ENCODE results near the gene KIAA0930.
A peak's percentile ranks its signal among the peaks of the same experiment; 100 is the strongest.
"Not testable (repeated sequence)": the region's sequence is repeated elsewhere in the genome, so short reads cannot be mapped to it uniquely, and the experiment has no call there.

Gene KIAA0930

DNA sequence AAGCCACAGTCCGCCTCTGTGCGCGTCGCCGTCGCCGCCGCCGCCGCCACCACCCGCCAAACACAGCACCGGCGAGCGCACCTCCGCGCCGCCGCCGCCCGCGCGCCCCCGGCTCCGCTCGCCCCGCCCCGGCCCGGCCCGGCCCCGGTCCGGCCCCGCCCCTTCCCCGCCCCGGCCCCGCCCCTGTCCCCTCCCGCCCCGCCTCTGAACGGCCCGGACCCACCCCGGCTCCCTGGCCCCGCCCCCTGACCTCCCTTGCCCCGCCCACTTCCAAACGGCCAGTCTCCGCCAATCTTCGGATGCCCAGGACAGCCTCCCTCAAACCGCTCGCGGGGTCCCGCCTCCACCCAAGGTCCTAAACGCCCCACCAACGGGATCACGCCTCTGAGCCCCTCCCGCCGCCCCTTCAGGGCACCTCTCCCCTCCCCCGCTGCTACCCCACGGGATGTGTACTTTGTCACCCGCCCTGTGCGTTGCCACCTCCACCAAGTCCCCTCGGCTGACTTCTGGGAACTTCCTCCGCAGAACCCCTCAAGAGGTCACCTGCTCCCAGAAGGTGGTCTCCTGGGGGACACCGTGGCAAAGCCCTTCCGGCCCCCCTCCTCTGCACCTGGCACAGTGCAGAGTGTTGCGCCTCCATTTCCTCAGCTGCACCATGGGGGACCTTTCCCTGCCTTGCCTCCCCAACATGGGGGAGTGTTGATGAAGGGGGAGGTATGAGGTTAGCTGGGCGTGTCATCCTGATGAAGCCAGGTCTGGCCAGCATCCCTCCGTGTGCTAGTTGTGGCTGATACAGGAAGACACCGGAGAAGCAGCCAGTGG lies at the start of gene KIAA0930:
TSS of gene KIAA0930 (minus strand) at position 85 of the 822 bp plus-strand sequence. CDS start 191 bp downstream, outside the sequence.
- peak; percentile 84 for DNase-seq

DNA sequence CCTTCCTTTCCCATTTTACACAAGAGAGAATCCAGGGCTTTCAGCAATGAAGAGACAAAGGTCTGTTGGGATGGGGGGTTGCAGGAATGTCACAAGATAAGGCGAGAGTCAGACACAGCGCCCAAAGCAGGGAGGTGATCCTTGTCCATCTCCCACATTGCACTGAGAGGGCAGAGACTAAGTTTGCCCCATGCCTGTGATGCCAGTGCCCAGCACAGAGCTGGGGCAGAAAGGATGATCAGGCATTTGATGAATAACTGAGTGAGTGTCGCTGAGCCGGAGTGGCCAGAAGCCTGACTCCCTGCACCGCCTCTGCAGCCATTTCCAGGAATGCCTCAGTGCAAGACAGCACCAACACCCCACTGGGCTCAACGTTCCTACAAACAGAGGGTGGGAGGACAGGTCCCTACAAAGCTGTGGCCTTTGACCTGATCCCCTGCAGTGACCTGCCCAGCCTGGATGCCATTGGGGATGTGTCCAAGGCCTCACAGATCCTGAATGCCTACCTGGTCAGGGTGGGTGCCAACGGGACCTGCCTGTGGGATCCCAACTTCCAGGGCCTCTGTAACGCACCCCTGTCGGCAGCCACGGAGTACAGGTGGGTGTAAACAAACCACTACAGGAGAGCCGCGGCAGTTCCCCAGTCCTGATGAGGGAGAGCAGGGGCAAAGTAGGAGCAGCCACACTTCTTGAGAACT lies 46.3 kb upstream of the KIAA0930 start:
- DNase-seq: no peak

DNA sequence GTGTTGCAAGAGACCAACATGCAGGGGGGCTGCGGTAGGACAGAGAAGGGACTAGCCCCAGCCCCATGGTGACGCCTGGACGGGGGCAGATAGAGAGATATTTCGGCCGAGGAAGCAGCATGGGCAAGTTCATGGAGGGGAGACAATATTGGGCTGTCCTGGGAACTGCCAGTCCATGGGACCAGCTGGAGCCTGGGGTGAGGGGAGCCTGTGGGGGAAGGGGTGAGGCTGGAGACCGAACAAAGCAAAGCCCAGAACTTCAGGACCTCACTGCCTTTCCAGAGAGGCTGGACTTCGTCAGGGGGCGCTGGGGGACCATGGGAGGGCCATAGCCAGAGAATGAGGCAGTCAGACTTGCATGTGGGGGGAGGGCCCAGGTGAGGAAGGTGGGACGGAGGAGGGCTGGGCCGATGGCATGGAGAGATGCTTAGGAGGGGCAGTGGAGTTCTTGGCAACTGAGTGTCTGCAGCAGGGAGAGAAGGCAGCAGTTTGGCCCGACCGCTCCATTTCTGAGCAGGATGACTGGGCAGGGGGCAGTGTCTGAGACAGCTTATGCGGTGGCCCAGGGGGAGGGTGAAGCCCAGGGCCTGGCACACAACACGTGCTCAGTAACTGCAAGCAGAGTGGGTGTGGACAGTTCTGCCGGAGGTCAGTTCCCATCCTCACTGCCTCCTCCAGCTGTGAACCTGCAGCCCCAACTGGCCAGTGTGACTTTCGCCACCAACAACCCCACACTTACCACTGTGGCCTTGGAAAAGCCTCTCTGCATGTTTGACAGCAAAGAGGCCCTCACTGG lies 44.8 kb upstream of the KIAA0930 start:
- peak; percentile 36 for DNase-seq

DNA sequence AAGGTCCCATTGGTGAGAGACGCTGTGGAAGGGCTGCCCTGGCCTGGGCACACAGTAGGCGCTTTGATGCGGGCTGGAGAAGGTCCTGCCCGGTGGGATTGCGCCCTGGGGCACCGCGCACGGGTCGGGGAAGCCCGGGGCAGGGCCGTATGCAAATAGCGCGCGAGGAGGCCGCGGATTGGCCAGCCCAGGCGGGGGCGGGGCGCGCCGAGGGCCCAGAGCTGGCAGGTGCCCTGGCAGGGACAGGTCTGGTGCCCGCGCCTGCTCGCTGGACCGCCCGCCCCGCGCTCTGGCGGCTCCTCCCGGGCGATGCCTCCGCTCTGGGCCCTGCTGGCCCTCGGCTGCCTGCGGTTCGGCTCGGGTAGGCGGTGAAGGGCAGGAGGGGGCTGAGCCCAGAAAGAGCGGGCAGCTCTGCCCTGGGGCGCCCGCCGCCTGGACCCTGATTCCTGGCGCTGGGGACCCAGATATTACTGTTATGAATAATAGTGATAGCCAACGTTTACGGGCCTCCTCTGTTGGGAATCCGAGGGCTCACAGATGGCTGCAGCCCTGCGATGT lies 44.1 kb upstream of the KIAA0930 start, which contains the start of gene UPK3A:
TSS of gene UPK3A (plus strand) at position 245 of the 558 bp plus-strand sequence. CDS start at position 310, 65 bp downstream.
- peak; percentile 41 for DNase-seq

- no peak for DNase-seq
These were observed 40.3 kb upstream of the KIAA0930 start for GRCh38 chr22:45281010-45281409.

DNA sequence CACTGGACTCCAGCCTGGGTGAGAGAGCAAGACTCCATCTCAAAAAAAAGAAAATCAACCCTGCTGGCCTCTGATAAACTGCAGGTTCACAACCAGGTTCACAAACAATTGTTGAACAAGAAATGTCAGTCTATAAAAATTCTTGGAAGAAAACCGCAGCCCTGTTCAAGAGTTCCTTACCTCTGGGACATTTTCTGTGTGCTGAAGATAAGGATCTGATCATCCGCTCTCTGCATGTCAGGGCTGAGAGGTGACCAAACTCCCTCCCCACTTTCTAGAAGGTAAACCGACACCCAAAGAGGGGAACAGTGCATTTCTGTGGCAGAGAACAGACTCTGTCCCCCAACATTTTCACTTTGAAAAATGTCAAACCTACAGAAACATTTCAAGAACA lies 39.9 kb upstream of the KIAA0930 start:
- no peak for DNase-seq

DNA sequence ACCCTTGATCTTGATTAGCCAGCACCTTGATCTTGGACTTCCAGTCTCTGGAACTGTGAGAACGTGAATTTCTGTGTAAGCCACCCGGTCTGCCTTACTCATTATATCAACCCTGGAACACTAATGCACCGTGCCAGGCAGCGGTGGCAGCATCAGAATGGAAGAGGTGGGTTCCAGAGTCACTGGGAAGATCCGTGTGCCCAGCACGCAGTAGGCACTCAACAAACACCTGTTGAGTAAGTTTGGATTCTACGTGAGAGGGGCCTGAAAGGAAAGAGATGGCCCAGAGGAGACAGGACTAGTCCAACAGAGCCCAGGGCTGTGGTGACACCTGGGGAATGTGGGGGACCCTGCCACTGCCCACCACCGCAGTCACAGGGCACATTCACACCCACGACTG lies 37.4 kb upstream of the KIAA0930 start:
- DNase-seq: no peak

DNA sequence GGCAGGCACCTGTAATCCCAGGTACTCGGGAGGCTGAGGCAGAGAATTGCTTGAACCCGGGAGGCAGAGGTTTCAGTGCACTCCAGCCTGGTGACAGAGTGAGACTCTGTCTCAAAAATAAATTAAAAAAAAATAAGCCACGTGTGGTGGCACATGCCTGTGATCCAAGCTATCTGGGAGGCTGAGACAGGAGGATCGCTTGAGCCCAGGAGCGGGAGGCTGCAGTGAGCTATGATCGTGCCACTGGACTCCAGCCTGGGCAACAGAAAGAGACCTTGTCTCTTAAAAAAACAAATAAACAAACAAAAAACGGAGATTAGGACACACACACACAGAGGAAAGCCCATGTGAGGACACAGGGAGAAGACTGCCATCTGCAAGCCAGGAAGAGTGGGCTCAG lies 37.0 kb upstream of the KIAA0930 start:
- DNase-seq: not testable (repeated sequence)

DNA sequence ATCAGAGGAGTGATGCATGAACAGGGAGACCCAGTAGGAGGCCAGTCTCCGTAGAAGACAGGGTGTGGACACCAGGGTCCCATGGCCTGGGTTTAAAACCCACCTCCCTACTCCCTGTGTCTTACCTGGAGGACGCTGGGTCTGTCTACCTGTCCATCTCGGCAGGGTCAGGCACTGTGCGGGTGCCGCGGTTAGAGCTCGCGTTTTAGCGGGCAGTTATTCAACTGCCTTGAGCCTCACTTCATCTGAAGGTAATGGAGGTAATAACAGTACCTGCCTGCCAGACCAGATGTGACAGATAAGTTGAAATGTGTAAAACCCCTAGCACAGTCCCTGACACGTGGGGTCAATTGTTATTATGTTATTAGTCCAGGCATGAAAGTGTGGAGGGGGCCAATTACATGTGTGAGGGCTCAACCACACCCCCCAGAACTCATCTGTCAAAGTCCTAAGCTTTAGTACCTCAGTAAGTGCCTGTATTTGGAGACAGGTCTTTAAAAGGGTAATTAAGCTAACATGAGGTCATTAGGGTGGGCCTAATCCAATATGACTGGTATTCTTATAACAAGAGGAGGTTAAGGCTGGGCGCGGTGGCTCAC lies 35.9 kb upstream of the KIAA0930 start:
- DNase-seq: no peak

DNA sequence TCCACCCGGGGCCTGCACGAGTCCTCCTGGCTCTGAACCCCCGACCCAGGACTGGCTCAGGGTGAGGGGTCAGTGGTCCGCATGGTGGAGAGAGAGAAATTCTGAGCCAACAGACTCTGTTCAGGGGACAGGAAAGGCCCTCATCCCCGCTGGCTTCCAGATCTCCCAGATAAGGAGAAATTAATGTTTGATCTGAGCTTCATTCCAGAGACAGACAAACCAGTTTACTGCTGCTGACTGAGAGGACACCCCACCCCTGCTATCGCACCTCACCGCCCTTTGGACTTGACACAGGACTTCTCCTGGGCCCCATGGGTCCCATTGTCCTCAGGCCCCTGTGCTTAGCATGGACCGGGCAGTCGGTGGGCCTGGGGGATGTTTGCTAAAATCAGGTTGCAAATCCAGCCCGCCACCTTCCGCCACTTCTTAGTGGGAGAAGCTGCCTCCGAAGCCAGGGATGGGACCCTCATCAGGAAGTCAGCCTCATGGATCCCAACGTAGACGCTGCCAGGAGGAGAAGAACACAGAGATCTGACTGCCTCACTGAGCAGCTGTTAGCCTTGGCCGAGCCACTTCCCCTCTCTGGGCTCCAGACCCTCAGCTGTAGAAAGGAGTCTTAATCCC lies 32.9 kb upstream of the KIAA0930 start:
- no peak for DNase-seq

- DNase-seq: no peak
These were observed 31.8 kb upstream of the KIAA0930 start for GRCh38 chr22:45272498-45272897.

GRCh38 chr22:45271667-45272201 lies 31.0 kb upstream of the KIAA0930 start:
- DNase-seq: peak; percentile 76

- DNase-seq: peak; percentile 61
These were observed 29.7 kb upstream of the KIAA0930 start for GRCh38 chr22:45270095-45271020.

DNA sequence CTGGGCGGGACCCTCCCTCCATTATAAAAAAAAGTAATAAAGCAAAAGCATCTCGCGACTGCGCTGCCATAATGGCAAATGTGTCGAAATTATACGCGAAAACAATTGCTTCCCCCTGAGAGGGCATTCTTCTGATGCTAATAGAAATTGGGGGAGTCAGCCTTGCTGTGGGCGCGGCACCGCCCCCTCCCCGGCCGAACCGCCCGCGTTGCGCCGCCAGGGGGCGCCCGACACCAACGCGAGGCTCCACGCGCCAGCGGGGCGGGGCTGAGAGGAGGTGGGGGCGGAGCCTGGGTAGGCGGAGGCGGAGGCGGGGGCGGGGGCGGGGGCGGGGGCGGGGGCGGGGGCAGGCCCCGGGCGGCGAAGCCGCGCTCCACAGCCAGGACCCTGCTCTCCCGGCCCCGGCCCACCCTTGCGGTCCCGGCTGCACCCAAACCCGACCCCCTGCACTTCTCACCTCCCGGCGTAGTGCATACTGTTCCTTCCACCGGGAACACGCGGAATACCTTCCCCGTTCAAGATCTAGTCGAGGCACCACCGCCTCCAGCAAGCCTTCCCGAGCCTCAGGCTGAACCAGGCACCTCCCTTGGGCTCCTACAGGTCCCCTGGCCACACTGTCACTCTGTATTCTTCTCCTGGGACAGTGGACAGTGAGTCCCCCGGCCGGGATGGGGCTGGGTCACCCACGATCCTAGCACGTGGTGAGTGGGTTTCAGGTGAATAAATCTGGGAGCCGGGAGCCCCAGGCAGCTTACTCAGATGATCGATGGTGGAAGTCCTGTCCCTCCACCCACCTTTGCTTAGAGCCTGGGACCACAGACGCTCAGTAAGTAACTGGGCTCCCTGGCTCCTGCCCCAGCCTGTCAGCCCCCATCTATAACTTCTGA lies 28.5 kb upstream of the KIAA0930 start:
- DNase-seq: peak; percentile 86

DNA sequence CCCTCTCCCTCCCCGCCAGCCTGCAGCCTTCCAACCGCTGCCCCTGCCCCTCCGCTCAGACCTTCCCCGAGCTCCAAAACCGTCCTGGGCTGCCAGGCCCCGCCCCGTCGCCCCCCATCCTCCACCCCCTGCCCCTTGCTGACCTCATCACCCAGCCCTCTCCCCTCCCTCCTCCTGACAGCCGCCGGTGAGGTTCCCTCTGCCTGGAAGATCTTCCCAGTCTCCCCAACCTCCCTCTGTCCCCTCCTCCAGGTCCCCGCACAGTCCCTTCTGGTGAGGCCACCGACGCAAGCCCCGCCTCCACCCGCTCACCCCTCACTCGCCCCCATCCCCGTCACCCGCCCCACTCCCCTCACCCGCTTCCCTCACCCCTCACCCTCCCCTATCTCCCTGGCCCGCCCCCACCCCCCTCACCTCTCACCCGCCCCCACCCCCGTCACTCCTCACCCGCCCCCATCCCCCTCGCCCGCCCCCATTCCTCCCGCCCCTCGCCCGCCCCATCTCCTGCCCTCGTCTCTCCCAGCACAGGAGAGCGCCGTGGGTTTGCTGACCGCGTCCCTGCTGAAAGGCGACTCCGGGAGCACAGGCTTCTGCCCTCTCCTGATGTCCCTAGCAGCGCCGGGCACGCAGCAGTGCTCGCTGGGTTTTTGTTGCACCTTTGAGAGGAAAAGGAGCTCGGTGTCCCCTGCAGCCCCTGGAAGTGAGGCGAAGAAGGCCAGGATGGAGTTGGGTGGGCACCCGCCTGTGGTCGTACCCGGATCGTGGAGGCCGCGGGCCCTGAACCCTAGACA lies 27.7 kb upstream of the KIAA0930 start:
- DNase-seq: no peak

- no peak for DNase-seq
These were observed 24.8 kb upstream of the KIAA0930 start for GRCh38 chr22:45265535-45265934.

GRCh38 chr22:45263463-45264269 lies 23.0 kb upstream of the KIAA0930 start:
- peak; percentile 79 for DNase-seq

Measured in suppressor macrophage treated with lipopolysaccharide for 4 hours (primary cell).